Stimulated activated CD4-positive, alpha-beta T cell treated with anti-CD3 and anti-CD28 coated beads, Interleukin-1b, Interleukin-23, amount 100 ng/mL, for 24 hours (primary cell): ENCODE measurements around the gene AMZ1.
A peak's percentile ranks its signal among the peaks of the same experiment; 100 is the strongest.
"Not testable (repeated sequence)": the region's sequence is repeated elsewhere in the genome, so short reads cannot be mapped to it uniquely, and the experiment has no call there.

ENCODE experiments used
- DNase-seq, 4 experiments: peaks; one replicate each; pipeline ENCODE4 v3.0.0-alpha.2; 2020; ENCODE audit warnings: low read depth in 4 of 4, low spot score in 1 of 4

Gene AMZ1

GRCh38 chr7:2738766-2739549 is 51.0 kb downstream of the AMZ1 start:
- no peak for DNase-seq

- DNase-seq = not testable (repeated sequence)
These were observed 55.7 kb downstream of the AMZ1 start for GRCh38 chr7:2743523-2744185.

- DNase-seq = not testable (repeated sequence)
These were observed 60.7 kb downstream of the AMZ1 start for GRCh38 chr7:2748684-2749083.

GRCh38 chr7:2750004-2750407 is 62.0 kb downstream of the AMZ1 start:
- DNase-seq = no peak

GRCh38 chr7:2751086-2751485 is 63.1 kb downstream of the AMZ1 start:
- DNase-seq = no peak

GRCh38 chr7:2753148-2753547 is 65.1 kb downstream of the AMZ1 start:
- no peak for DNase-seq

- DNase-seq = no peak
These were observed 66.1 kb downstream of the AMZ1 start for GRCh38 chr7:2754086-2754485.

GRCh38 chr7:2754912-2755311 is 66.9 kb downstream of the AMZ1 start:
- no peak for DNase-seq

GRCh38 chr7:2755531-2755930 is 67.5 kb downstream of the AMZ1 start:
- DNase-seq = no peak

GRCh38 chr7:2757361-2757903 is 69.4 kb downstream of the AMZ1 start:
- no peak for DNase-seq

- peak; percentile 37 to 73 (median 52) for DNase-seq
These were observed 70.1 kb downstream of the AMZ1 start for GRCh38 chr7:2757904-2758672.

GRCh38 chr7:2758673-2759616 is 70.9 kb downstream of the AMZ1 start:
- no peak for DNase-seq

GRCh38 chr7:2759736-2760097 is 71.7 kb downstream of the AMZ1 start:
- no peak for DNase-seq

GRCh38 chr7:2760098-2760889 is 72.3 kb downstream of the AMZ1 start:
- no peak for DNase-seq

GRCh38 chr7:2761131-2761624 is 73.2 kb downstream of the AMZ1 start:
- no peak for DNase-seq

GRCh38 chr7:2761801-2762497 is 73.9 kb downstream of the AMZ1 start:
- no peak for DNase-seq

GRCh38 chr7:2763597-2763996 is 75.6 kb downstream of the AMZ1 start:
- DNase-seq = no peak

GRCh38 chr7:2764621-2765020 is 76.6 kb downstream of the AMZ1 start:
- no peak for DNase-seq
